ENCODE measurements around the gene HSPBP1. TPM values are rescaled to one million over a fixed set of nuclear protein-coding genes. Genes with fewer than 3 reads are reported as not detected.

HSPBP1 gene
- total RNA-seq, 1 donor from 2014 or later, result 30.0 TPM

GRCh38 chr19:55224038-55224665 is 55.8 kb downstream of the HSPBP1 start:
- intact Hi-C loops (cut with micrococcal nuclease), result no loop called here

GRCh38 chr19:55223291-55224037 is 56.4 kb downstream of the HSPBP1 start:
- intact Hi-C loops (cut with micrococcal nuclease), result no loop called here

GRCh38 chr19:55220525-55220924 is 59.4 kb downstream of the HSPBP1 start:
- intact Hi-C loops (cut with micrococcal nuclease), result no loop called here

GRCh38 chr19:55216461-55217198 is 63.3 kb downstream of the HSPBP1 start:
- intact Hi-C loops (cut with micrococcal nuclease), result loop anchor here (1.0 kb wide), 1 partner anchor 43 kb away; the partner anchor contains the start of gene PPP6R1

- intact Hi-C loops (cut with micrococcal nuclease), result no loop called here
Observed at GRCh38 chr19:55213547-55213946, 66.4 kb downstream of the HSPBP1 start.

GRCh38 chr19:55212447-55212846 is 67.5 kb downstream of the HSPBP1 start:
- intact Hi-C loops (cut with micrococcal nuclease), result loop anchor here (1.0 kb wide), 2 partner anchors 46 to 206 kb away; no protein-coding TSS in a partner anchor

Other genes with a start within 250 kb of the HSPBP1 start
- 0.49 and 0.64 TPM in 2 replicates for gene GP6, start 241.8 kb downstream of the HSPBP1 start, total RNA-seq
- gene RDH13, start 217.0 kb downstream of the HSPBP1 start, total RNA-seq, result 19.6 and 20.9 TPM in 2 replicates
- gene EPS8L1, start 204.2 kb downstream of the HSPBP1 start, total RNA-seq, result 4.1 and 4.2 TPM in 2 replicates
- 153 TPM in 2 replicates for gene PPP1R12C, start 162.5 kb downstream of the HSPBP1 start, total RNA-seq
- not detected in 2 replicates for gene TNNT1, start 130.9 kb downstream of the HSPBP1 start, total RNA-seq
- gene TNNI3, start 122.4 kb downstream of the HSPBP1 start, total RNA-seq, result 0.63 TPM in 1 of 2 replicates, not detected in the other
- not detected in 2 replicates for gene DNAAF3, start 113.5 kb downstream of the HSPBP1 start, total RNA-seq
- gene SYT5, start 99.8 kb downstream of the HSPBP1 start, total RNA-seq, result not detected in 2 replicates
- 0.05 and 0.07 TPM in 2 replicates for gene PTPRH, start 70.6 kb downstream of the HSPBP1 start, total RNA-seq
- 11.2 and 12.6 TPM in 2 replicates for gene TMEM86B, start 51.3 kb downstream of the HSPBP1 start, total RNA-seq
- 242 and 247 TPM in 2 replicates for gene PPP6R1, start 21.1 kb downstream of the HSPBP1 start, total RNA-seq
- gene BRSK1, start 3.9 kb upstream of the HSPBP1 start, total RNA-seq, result 8.1 and 10.0 TPM in 2 replicates
- gene TMEM150B, start 45.2 kb upstream of the HSPBP1 start, total RNA-seq, result 0.93 and 1.4 TPM in 2 replicates
- 15.4 and 19.9 TPM in 2 replicates for gene KMT5C, start 59.8 kb upstream of the HSPBP1 start, total RNA-seq
- 0.44 and 0.51 TPM in 2 replicates for gene COX6B2, start 74.6 kb upstream of the HSPBP1 start, total RNA-seq
- gene GARIN5B, start 83.2 kb upstream of the HSPBP1 start, total RNA-seq, result not detected in 2 replicates
- 0.51 and 0.74 TPM in 2 replicates for gene IL11, start 90.4 kb upstream of the HSPBP1 start, total RNA-seq
- gene TMEM190, start 96.7 kb upstream of the HSPBP1 start, total RNA-seq, result not detected in 2 replicates
- 11.8 and 14.8 TPM in 2 replicates for gene TMEM238, start 104.2 kb upstream of the HSPBP1 start, total RNA-seq
- gene RPL28, start 105.8 kb upstream of the HSPBP1 start, total RNA-seq, result 2,242 and 2,308 TPM in 2 replicates
- 167 and 180 TPM in 2 replicates for gene UBE2S, start 127.7 kb upstream of the HSPBP1 start, total RNA-seq
- not detected in 2 replicates for gene SHISA7, start 163.2 kb upstream of the HSPBP1 start, total RNA-seq
- gene ISOC2, start 181.5 kb upstream of the HSPBP1 start, total RNA-seq, result 18.3 and 22.5 TPM in 2 replicates
- not detected in 2 replicates for gene C19orf85, start 184.6 kb upstream of the HSPBP1 start, total RNA-seq
- gene ZNF628, start 196.5 kb upstream of the HSPBP1 start, total RNA-seq, result 6.3 and 8.9 TPM in 2 replicates
- 11.4 and 13.2 TPM in 2 replicates for gene NAT14, start 205.1 kb upstream of the HSPBP1 start, total RNA-seq
- 0.15 and 0.39 TPM in 2 replicates for gene SSC5D, start 208.3 kb upstream of the HSPBP1 start, total RNA-seq

Measured in T-helper 1 cell treated with Interleukin-12 subunit alpha and Interleukin-12 subunit beta and Interleukin-4 antibody, amounts not matched to agents 30 ng/mL and 1 ng/mL, for 36 hours (primary cell).